BJ (cell line): Measurements from ENCODE around the gene RIC8B. TPM values are rescaled to one million over a fixed set of nuclear protein-coding genes. Genes with fewer than 3 reads are reported as not detected.
A peak's percentile ranks its signal among the peaks of the same experiment; 100 is the strongest.

ENCODE experiments used
- CTCF ChIA-PET: fragments of 350-600 bp; formaldehyde crosslinking; extraction: SDS; loops from one replicate; lab custom pipeline; 2021; ENCODE audit warnings: antibody characterized with exemption, inconsistent platforms; lab: Yijun Ruan, JAX
- POLR2A ChIA-PET: fragments of 300-600 bp; sonication (Branson Sonifier 250); formaldehyde crosslinking; extraction: SDS; loops from one replicate; lab custom pipeline; 2021; ENCODE audit warnings: antibody characterized with exemption; lab: Charles Lee
- DNase-seq: peaks from one replicate; pipeline ENCODE4 v3.0.0-alpha.2; 2011; ENCODE audit warnings: low read depth
- H3K27me3 ChIP-seq: 2 replicates; pipeline ENCODE4 v1.6.0; 2011; ENCODE audit warnings: low read length; ENCODE audit not compliant: control insufficient read depth, insufficient read depth
- H3K36me3 ChIP-seq: 2 replicates; pipeline ENCODE4 v1.5.1; 2011; ENCODE audit warnings: low read length; ENCODE audit not compliant: control insufficient read depth, insufficient read depth
- H3K4me3 ChIP-seq: 2 replicates; pipeline ENCODE4 v1.5.1; 2011; ENCODE audit warnings: low read depth, mild to moderate bottlenecking, control low read depth, low read length
- CTCF ChIP-seq: IDR thresholded peaks from 2 replicates; pipeline ENCODE4 v1.5.1; 2011; ENCODE audit warnings: low read depth, mild to moderate bottlenecking, control low read depth, inconsistent platforms, low read length, moderate library complexity; ENCODE audit not compliant: insufficient read depth
- polyA plus RNA-seq: library from polyadenylated mRNA; depleted of rRNA; stranded (reverse); fragments of >200 nt; gene quantifications from 2 replicates; pipeline ENCODE4 v1.2.3, GENCODE V29; 2011

The RIC8B gene
- polyA plus RNA-seq, 1 experiment = 5.6 TPM

- ChIA-PET POLR2A (no interaction called here), CTCF (no interaction called here)
- Histone ChIP-seq H3K36me3 (no peaks in the 10 kb centered on the region), H3K27me3 (no peaks in the 10 kb centered on the region), H3K4me3 (peak overlapping the region; percentile 87)
- DNase-seq = no peak
- no peak for TF ChIP-seq CTCF
Observed at GRCh38 chr12:106773286-106774004, 1.0 kb upstream of the RIC8B start.

GRCh38 chr12:106774808-106775524, 484 bp downstream of the RIC8B start:
- H3K27me3 ChIP-seq = no peaks in the 10 kb centered on the region
- no peak for TF ChIP-seq CTCF
- H3K36me3 ChIP-seq = no peaks in the 10 kb centered on the region
- ChIA-PET CTCF (interaction anchor here (0.9 kb wide), 1 partner anchor 66 kb away, joined by 3 read pairs; no protein-coding TSS in a partner anchor), POLR2A (interaction anchor here (0.6 to 0.7 kb wide), 2 partner anchors 24 to 182 kb away, joined by 3 read pairs; no protein-coding TSS in a partner anchor)
- DNase-seq = no peak
- H3K4me3 ChIP-seq = peak overlapping the region; percentile 78

- no peaks in the 10 kb centered on the region for H3K36me3 ChIP-seq
- ChIA-PET POLR2A (no interaction called here), CTCF (no interaction called here)
Observed at GRCh38 chr12:106776897-106777296, 2.4 kb downstream of the RIC8B start.

GRCh38 chr12:106780010-106780631, 5.6 kb downstream of the RIC8B start:
- ChIA-PET CTCF (no interaction called here), POLR2A (no interaction called here)
- H3K27me3 ChIP-seq = no peaks in the 10 kb centered on the region
- DNase-seq = no peak
- TF ChIP-seq CTCF = no peak
- H3K4me3 ChIP-seq = no peak overlapping the region
- H3K36me3 ChIP-seq = no peaks in the 10 kb centered on the region

More at GRCh38 chr12:106776897-106777296, 2.4 kb downstream of the RIC8B start:
- DNase-seq = no peak
- no peak for TF ChIP-seq CTCF
- Histone ChIP-seq H3K27me3 (no peaks in the 10 kb centered on the region), H3K4me3 (no peak overlapping the region)

- no peaks in the 10 kb centered on the region for H3K27me3 ChIP-seq
- no peak for DNase-seq
- peaks cover 1% of the 10 kb centered on the region; the same call in 1 of the 2 replicates for H3K36me3 ChIP-seq
- no peak overlapping the region for H3K4me3 ChIP-seq
- CTCF ChIA-PET = no interaction called here
- POLR2A ChIA-PET = no interaction called here
- no peak for TF ChIP-seq CTCF
Observed at GRCh38 chr12:106782619-106783018, 8.1 kb downstream of the RIC8B start.
